CD4-positive, alpha-beta memory T cell (primary cell): Measurements from ENCODE around the gene ERBB4. TPM values are rescaled to one million over a fixed set of nuclear protein-coding genes. Genes with fewer than 3 reads are reported as not detected.

Experiments
- CTCF ChIA-PET: fragments of 350-600 bp; sonication (Branson Sonifier 250); formaldehyde crosslinking; loops from one replicate; lab custom pipeline; 2021; ENCODE audit warnings: inconsistent platforms; ENCODE audit not compliant: partially characterized antibody; lab: Charles Lee
- POLR2A ChIA-PET: fragments of 350-600 bp; sonication (Branson Sonifier 250); formaldehyde crosslinking; loops from one replicate; lab custom pipeline; 2021; ENCODE audit not compliant: partially characterized antibody; lab: Charles Lee
- DNase-seq, 5 donors: peaks; one replicate each; pipeline versions ENCODE4 v3.0.0 to v3.0.0-alpha.2; 2020 to 2022; ENCODE audit warnings: mixed read lengths in 1 of 5
- H3K27ac ChIP-seq: one replicate; pipeline ENCODE4 v1.7.0; 2013; ENCODE audit warnings: low read depth, low read length
- H3K27me3 ChIP-seq: 2 replicates; pipeline ENCODE4 v1.7.0; 2013; ENCODE audit warnings: mild to moderate bottlenecking, low read length, moderate library complexity; ENCODE audit not compliant: insufficient read depth
- H3K36me3 ChIP-seq: 2 replicates; pipeline ENCODE4 v1.7.0; 2013; ENCODE audit warnings: mild to moderate bottlenecking, low read length, moderate library complexity; ENCODE audit not compliant: insufficient read depth
- H3K4me1 ChIP-seq: 2 replicates; pipeline ENCODE4 v1.7.0; 2013; ENCODE audit warnings: mild to moderate bottlenecking, low read length, moderate library complexity; ENCODE audit not compliant: insufficient read depth
- H3K4me3 ChIP-seq, 2 donors: one replicate each; pipeline ENCODE4 v1.7.0; 2013; ENCODE audit warnings: low read length in 2 of 2, mild to moderate bottlenecking in 1 of 2
- H3K9me3 ChIP-seq, 2 donors: one replicate each; pipeline ENCODE4 v1.7.0; 2013; ENCODE audit warnings: low read length in 2 of 2, control low read depth in 1 of 2; ENCODE audit not compliant: control insufficient read depth in 1 of 2
- H3K27ac Mint-ChIP-seq, 7 donors: one replicate each; pipeline ENCODE4 v1.8.0; 2020 to 2021; ENCODE audit warnings: mixed read lengths in 7 of 7, mild to moderate bottlenecking in 6 of 7, inconsistent platforms in 3 of 7, moderate library complexity in 3 of 7
- H3K27me3 Mint-ChIP-seq, 2 donors: one replicate each; pipeline ENCODE4 v1.8.0; 2020 to 2021; ENCODE audit warnings: mixed read lengths in 2 of 2
- H3K36me3 Mint-ChIP-seq, 2 donors: one replicate each; pipeline ENCODE4 v1.8.0; 2020 to 2021; ENCODE audit warnings: mixed read lengths in 2 of 2, inconsistent platforms in 1 of 2, mild to moderate bottlenecking in 1 of 2
- H3K4me1 Mint-ChIP-seq, 4 donors: one replicate each; pipeline ENCODE4 v1.8.0; 2020 to 2021; ENCODE audit warnings: mixed read lengths in 4 of 4, mild to moderate bottlenecking in 1 of 4
- H3K4me3 Mint-ChIP-seq, 8 donors: one replicate each; pipeline ENCODE4 v1.8.0; 2020 to 2021; ENCODE audit warnings: mixed read lengths in 8 of 8, mild to moderate bottlenecking in 7 of 8, moderate library complexity in 6 of 8, inconsistent platforms in 3 of 8
- H3K9me3 Mint-ChIP-seq, 8 donors: one replicate each; pipeline ENCODE4 v1.8.0; 2020 to 2021; ENCODE audit warnings: mixed read lengths in 8 of 8, mild to moderate bottlenecking in 5 of 8, inconsistent platforms in 3 of 8, moderate library complexity in 1 of 8
- intact Hi-C: fragments of 100-400 bp; cut with micrococcal nuclease; formaldehyde crosslinking; loops from one replicate; pipeline ENCODE4 v1.15.1; 2023
- polyA plus RNA-seq, 2 donors: library from polyadenylated mRNA; unstranded; fragments of 300-500 nt; fragmentation: Illumina TruSeq; gene quantifications; one replicate each; pipeline ENCODE4 v1.2.3, GENCODE V29; 2021
- total RNA-seq, 2 experiments: library from RNA; stranded (reverse); gene quantifications; one replicate each; pipeline ENCODE4 v1.2.3, GENCODE V29; 2021

ERBB4 gene
- total and polyA plus RNA-seq, 4 experiments from 2014 or later: not detected

DNA sequence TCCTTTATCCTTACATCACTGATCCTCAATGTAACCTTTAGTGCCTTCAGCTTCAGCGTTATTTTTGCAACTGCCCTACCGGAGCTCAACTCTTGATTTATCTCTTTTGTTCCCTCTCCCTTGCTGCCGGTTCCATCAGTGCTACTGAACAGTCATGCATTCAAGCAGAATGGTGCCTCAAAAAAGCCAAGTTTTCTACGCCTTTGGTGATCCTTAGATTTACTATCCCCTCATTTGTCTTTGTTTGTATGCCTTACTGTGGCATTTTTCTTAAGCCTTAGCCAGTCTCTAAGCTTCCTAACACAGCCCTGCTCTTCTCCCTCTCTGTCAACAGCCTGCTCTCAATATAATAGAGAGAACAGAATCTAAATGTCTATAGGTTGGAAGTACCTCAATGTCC, 1134.5 kb downstream of the ERBB4 start:
- Histone ChIP-seq H3K27me3 (no peaks in the 10 kb centered on the region), H3K9me3 (no peaks in the 10 kb centered on the region), H3K36me3 (no peaks in the 10 kb centered on the region), H3K4me3 (no peak overlapping the region), H3K4me1 (no peaks in the 10 kb centered on the region), H3K27ac (no peak overlapping the region)
- intact Hi-C loops: no loop called here
- Mint-ChIP-seq H3K4me1 (no peaks in the 10 kb centered on the region), H3K9me3 (peaks cover 0 to 5% (median 3%) of the 10 kb centered on the region in 8 donors), H3K27me3 (no peaks in the 10 kb centered on the region), H3K27ac (no peak overlapping the region), H3K4me3 (no peak overlapping the region), H3K36me3 (no peaks in the 10 kb centered on the region)
- ChIA-PET CTCF (no interaction called here), POLR2A (no interaction called here)
- DNase-seq: no peak

GRCh38 chr2:211401328-211401727, 1137.3 kb downstream of the ERBB4 start:
- no peak overlapping the region for H3K4me3 Mint-ChIP-seq
- CTCF ChIA-PET: no interaction called here

DNA sequence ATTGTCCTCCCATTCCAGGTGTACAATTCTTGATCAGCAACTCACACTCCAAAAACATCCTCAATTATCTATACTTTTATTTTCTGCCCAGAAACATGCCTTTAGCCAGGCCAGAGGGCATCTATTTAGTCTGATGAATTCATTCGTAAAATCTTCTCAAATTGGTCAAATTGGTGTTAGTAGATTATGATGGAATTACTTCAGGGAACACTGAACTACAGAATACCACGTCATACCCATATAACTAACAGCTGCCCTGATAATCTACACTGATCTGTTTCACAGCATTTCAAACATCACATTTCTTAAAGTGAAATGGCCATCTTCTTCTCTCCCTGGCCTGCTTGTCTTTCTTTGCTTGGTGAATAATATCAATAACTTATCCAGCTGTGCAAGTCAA, 1140.8 kb downstream of the ERBB4 start:
- POLR2A ChIA-PET: no interaction called here
- intact Hi-C loops: no loop called here
- Mint-ChIP-seq H3K9me3 (peaks cover 0 to 5% (median 0%) of the 10 kb centered on the region in 8 donors), H3K4me3 (no peak overlapping the region), H3K27me3 (no peaks in the 10 kb centered on the region), H3K27ac (no peak overlapping the region), H3K4me1 (no peaks in the 10 kb centered on the region), H3K36me3 (no peaks in the 10 kb centered on the region)
- H3K9me3 ChIP-seq: no peaks in the 10 kb centered on the region
- H3K27me3 ChIP-seq: no peaks in the 10 kb centered on the region
- CTCF ChIA-PET: no interaction called here
- no peak overlapping the region for H3K4me3 ChIP-seq
- DNase-seq: no peak
- no peak overlapping the region for H3K27ac ChIP-seq
- no peaks in the 10 kb centered on the region for H3K36me3 ChIP-seq
- H3K4me1 ChIP-seq: no peaks in the 10 kb centered on the region

More at GRCh38 chr2:211401328-211401727, 1137.3 kb downstream of the ERBB4 start:
- Histone ChIP-seq H3K4me1 (no peaks in the 10 kb centered on the region), H3K4me3 (no peak overlapping the region), H3K27ac (no peak overlapping the region), H3K9me3 (no peaks in the 10 kb centered on the region), H3K36me3 (no peaks in the 10 kb centered on the region), H3K27me3 (no peaks in the 10 kb centered on the region)
- H3K27me3 Mint-ChIP-seq: no peaks in the 10 kb centered on the region
- H3K9me3 Mint-ChIP-seq: peaks cover 0 to 7% (median 3%) of the 10 kb centered on the region in 8 donors
- DNase-seq: no peak
- intact Hi-C loops: no loop called here
- H3K36me3 Mint-ChIP-seq: no peaks in the 10 kb centered on the region
- H3K27ac Mint-ChIP-seq: no peak overlapping the region
- POLR2A ChIA-PET: no interaction called here
- H3K4me1 Mint-ChIP-seq: no peaks in the 10 kb centered on the region

GRCh38 chr2:211396815-211397214, 1141.8 kb downstream of the ERBB4 start:
- Mint-ChIP-seq H3K4me1 (no peaks in the 10 kb centered on the region), H3K27me3 (no peaks in the 10 kb centered on the region), H3K27ac (no peak overlapping the region), H3K4me3 (no peak overlapping the region), H3K9me3 (peaks cover 0 to 5% (median 0%) of the 10 kb centered on the region in 8 donors), H3K36me3 (no peaks in the 10 kb centered on the region)
- H3K27ac ChIP-seq: no peak overlapping the region
- no peaks in the 10 kb centered on the region for H3K9me3 ChIP-seq
- ChIA-PET CTCF (no interaction called here), POLR2A (no interaction called here)
- no peaks in the 10 kb centered on the region for H3K36me3 ChIP-seq
- H3K4me3 ChIP-seq: no peak overlapping the region
- no peaks in the 10 kb centered on the region for H3K4me1 ChIP-seq
- H3K27me3 ChIP-seq: no peaks in the 10 kb centered on the region
- intact Hi-C loops: no loop called here
- DNase-seq: no peak

DNA sequence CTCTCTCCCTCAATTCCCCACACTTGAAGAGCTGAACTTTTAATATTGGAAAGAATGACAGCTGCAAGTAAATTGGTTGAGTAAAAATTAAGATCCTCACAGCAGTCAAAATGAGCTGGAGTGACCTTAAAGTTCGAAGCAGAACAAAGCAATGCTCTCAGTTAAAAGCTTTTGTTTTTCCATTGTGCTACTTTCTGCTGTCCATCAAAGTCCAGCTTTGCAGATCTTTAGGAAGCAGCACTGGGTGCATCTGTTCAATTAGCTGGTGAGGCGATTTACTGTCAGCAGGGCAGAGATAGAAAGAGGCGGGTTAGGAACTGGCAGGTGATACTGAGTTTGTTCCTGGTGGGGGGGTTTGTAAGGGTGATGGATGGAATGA, 1147.4 kb downstream of the ERBB4 start:
- intact Hi-C loops: no loop called here
- Mint-ChIP-seq H3K27ac (no peak overlapping the region), H3K9me3 (peaks cover 0 to 4% (median 0%) of the 10 kb centered on the region in 8 donors), H3K4me1 (no peaks in the 10 kb centered on the region), H3K27me3 (no peaks in the 10 kb centered on the region), H3K36me3 (no peaks in the 10 kb centered on the region), H3K4me3 (no peak overlapping the region)
- H3K27me3 ChIP-seq: no peaks in the 10 kb centered on the region
- ChIA-PET POLR2A (no interaction called here), CTCF (no interaction called here)
- no peaks in the 10 kb centered on the region for H3K9me3 ChIP-seq
- no peak overlapping the region for H3K27ac ChIP-seq
- H3K4me3 ChIP-seq: no peak overlapping the region
- no peaks in the 10 kb centered on the region for H3K4me1 ChIP-seq
- DNase-seq: no peak
- H3K36me3 ChIP-seq: no peaks in the 10 kb centered on the region

GRCh38 chr2:211390536-211391188, 1147.9 kb downstream of the ERBB4 start:
- no peaks in the 10 kb centered on the region for H3K9me3 ChIP-seq

DNA sequence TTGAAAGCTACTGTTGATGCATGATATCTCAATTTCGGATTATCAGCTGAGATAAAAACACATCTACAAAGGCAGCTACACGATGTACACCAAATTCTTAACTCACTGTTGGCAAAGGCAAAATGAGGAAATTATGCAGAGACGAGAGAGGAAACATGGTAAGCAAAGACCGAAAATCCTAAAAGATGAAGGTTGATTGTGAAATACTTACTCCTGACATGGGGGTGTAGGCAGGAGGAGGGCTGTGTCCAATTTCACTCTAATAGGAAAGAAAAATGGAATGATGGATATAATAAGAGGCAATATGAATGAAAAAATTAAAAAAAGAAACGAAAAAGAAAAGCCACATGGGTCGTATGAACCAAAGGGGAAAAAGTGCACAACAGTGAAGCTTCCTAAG, 1150.9 kb downstream of the ERBB4 start:
- no peak overlapping the region for H3K4me3 Mint-ChIP-seq
- no peaks in the 10 kb centered on the region for H3K4me1 Mint-ChIP-seq
- H3K9me3 ChIP-seq: no peaks in the 10 kb centered on the region
- no peak overlapping the region for H3K4me3 ChIP-seq
- H3K4me1 ChIP-seq: no peaks in the 10 kb centered on the region
- no peaks in the 10 kb centered on the region for H3K27me3 ChIP-seq
- POLR2A ChIA-PET: no interaction called here
- H3K27ac Mint-ChIP-seq: peak overlapping the region in 1 of 7 donors; percentile 17
- no peak for DNase-seq
- H3K36me3 ChIP-seq: no peaks in the 10 kb centered on the region
- H3K27ac ChIP-seq: no peak overlapping the region
- CTCF ChIA-PET: no interaction called here
- H3K36me3 Mint-ChIP-seq: no peaks in the 10 kb centered on the region
- no peaks in the 10 kb centered on the region for H3K27me3 Mint-ChIP-seq
- intact Hi-C loops: no loop called here
- peaks cover 0 to 2% (median 0%) of the 10 kb centered on the region in 8 donors for H3K9me3 Mint-ChIP-seq

More at GRCh38 chr2:211390536-211391188, 1147.9 kb downstream of the ERBB4 start:
- H3K36me3 Mint-ChIP-seq: no peaks in the 10 kb centered on the region
- no peak overlapping the region for H3K4me3 ChIP-seq
- intact Hi-C loops: no loop called here
- H3K9me3 Mint-ChIP-seq: peaks cover 0 to 4% (median 0%) of the 10 kb centered on the region in 8 donors
- no peaks in the 10 kb centered on the region for H3K36me3 ChIP-seq
- H3K4me3 Mint-ChIP-seq: no peak overlapping the region
- H3K27ac ChIP-seq: no peak overlapping the region
- H3K4me1 ChIP-seq: no peaks in the 10 kb centered on the region
- H3K27ac Mint-ChIP-seq: no peak overlapping the region
- ChIA-PET POLR2A (no interaction called here), CTCF (no interaction called here)
- H3K27me3 ChIP-seq: no peaks in the 10 kb centered on the region
- no peak for DNase-seq
- H3K27me3 Mint-ChIP-seq: no peaks in the 10 kb centered on the region
- no peaks in the 10 kb centered on the region for H3K4me1 Mint-ChIP-seq
